Body of pancreas (tissue), 4 donors: ENCODE results near the gene FABP6.

Source experiments
- CTCF ChIP-seq, 7 experiments: fragments of 450-650 bp in 4 of 7; fragments of 200-600 bp in 3 of 7; sonication (generic) in 3 of 7; IDR thresholded peaks; one replicate each; pipeline ENCODE4 v1.5.1; 2016 to 2019; ENCODE audit warnings: antibody characterized with exemption in 7 of 7
- POLR2A ChIP-seq, 3 donors: fragments of 450-650 bp; IDR thresholded peaks; one replicate each; pipeline ENCODE4 v1.6.1; 2016; ENCODE audit warnings: antibody characterized with exemption in 3 of 3, mild to moderate bottlenecking in 2 of 3

DNA sequence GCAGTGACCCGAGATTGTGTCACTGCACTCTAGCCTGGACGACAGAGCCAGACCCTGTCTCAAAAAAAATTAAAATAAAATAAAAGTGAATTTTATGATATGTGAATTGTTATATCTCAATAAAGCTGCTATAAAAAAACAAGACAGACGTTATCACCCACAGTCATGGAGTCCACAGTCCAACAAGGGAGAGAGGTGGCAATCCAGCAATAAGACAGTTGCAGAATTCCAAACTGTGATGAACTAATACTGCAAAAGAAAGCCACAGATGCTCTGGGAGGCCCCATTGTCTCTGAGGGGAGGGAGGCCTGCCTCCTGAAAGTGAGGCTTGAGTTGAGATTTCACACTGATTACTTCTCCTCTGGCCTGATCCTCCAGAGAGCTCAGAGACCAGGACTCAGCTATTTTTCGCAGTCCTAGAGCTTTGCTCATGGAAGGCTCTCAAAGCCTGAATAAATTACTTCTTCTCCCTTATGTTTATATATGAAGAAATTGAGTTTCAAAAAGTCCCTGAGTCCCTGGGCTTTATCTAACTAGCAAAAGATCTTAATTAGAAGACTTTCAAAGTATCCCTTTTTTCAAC lies 55.1 kb downstream of the FABP6 start:
- no peak for TF ChIP-seq CTCF (IDR thresholded peaks at IDR 0.05)
- no peak for TF ChIP-seq POLR2A (IDR thresholded peaks at IDR 0.05)
